T-helper 1 cell treated with Interleukin-12 subunit alpha and Interleukin-12 subunit beta and Interleukin-4 antibody, amounts not matched to agents 30 ng/mL and 1 ng/mL, for 36 hours (primary cell): Measurements from ENCODE around the gene ADAM12. TPM values are rescaled to one million over a fixed set of nuclear protein-coding genes. Genes with fewer than 3 reads are reported as not detected.
"Not testable (repeated sequence)": the region's sequence is repeated elsewhere in the genome, so short reads cannot be mapped to it uniquely, and the experiment has no call there.

ENCODE experiments used
- intact Hi-C: fragments of 100-400 bp; cut with micrococcal nuclease; formaldehyde crosslinking; loops from one replicate; pipeline ENCODE4 v1.15.1; 2024
- total RNA-seq: library from RNA; stranded (reverse); gene quantifications from 2 replicates; pipeline ENCODE4 v1.2.3, GENCODE V29; 2022

Gene ADAM12
- total RNA-seq, 1 donor from 2014 or later = 0.07 TPM

DNA sequence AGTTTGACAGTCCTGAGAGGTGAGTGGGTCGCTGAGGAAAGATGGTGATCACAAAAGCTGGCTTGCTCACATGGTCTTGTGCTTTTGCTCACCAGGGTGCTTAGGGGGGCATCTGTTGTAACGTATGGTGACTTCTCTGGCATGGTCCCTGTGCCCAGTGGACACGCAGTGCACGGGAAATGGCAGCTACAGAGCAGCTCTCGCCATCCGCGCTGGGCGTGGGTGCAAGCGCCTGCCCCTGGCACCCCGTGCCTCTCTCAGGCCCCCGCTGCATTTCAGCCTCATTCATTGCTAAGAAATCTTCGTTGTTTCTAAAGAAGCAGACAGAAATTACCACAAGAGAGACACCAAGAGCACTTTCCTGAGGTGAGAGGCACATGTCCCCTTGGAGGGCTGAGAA, 390.7 kb downstream of the ADAM12 start:
- intact Hi-C loops = no loop called here

DNA sequence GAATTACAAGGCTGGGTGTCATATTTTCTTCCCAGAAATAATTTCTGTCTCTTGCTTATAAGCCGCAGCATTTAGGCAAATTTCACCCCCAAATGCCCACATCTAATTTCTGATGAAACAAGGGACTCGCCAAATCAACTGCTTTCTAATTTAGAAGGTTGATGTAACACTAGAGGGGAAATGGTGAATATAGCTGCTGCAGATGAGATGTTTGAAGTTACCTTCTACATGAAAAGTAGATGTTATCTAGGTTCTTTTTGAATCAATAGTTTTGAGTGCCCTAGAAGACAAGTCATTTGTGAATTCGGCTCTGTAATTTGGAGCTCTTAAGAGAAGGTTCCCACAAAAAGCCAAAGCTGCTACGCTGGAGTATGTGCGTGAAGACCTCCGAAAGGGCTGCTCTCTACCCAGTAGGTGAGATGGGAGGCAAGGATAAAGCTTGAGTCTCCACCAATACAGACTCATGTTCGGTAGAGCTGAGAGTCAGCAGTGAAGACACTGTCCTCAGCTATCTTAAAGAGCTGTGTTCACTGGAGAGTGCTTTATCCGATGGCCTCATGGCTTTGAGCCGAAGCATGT, 392.5 kb downstream of the ADAM12 start:
- intact Hi-C loops = no loop called here

DNA sequence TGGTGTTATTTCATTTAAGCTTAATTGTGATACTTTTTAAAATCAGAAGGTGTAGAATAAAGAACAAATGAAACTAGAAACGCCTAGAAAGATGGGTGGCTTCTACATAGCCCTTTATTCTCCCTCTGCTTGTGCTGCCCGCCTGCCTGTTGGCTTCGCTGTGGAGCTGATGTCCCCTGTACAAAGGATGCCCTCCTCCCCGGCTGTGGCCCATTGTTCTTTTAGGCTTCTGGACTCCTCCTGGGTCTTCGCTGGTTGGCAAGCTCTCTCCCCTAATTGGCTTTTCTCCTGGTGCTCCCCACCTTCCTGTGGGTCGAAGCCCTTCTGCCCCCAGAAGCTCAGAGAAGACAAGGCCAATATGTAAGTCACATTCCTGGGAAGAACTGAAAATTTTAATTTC, 393.7 kb downstream of the ADAM12 start:
- intact Hi-C loops = no loop called here

GRCh38 chr10:125992254-125992653, 396.0 kb downstream of the ADAM12 start:
- intact Hi-C loops = no loop called here

GRCh38 chr10:125991392-125991791, 396.9 kb downstream of the ADAM12 start:
- intact Hi-C loops = no loop called here

GRCh38 chr10:125990974-125991373, 397.3 kb downstream of the ADAM12 start:
- intact Hi-C loops = no loop called here

GRCh38 chr10:125989791-125990190, 398.5 kb downstream of the ADAM12 start:
- intact Hi-C loops = no loop called here

DNA sequence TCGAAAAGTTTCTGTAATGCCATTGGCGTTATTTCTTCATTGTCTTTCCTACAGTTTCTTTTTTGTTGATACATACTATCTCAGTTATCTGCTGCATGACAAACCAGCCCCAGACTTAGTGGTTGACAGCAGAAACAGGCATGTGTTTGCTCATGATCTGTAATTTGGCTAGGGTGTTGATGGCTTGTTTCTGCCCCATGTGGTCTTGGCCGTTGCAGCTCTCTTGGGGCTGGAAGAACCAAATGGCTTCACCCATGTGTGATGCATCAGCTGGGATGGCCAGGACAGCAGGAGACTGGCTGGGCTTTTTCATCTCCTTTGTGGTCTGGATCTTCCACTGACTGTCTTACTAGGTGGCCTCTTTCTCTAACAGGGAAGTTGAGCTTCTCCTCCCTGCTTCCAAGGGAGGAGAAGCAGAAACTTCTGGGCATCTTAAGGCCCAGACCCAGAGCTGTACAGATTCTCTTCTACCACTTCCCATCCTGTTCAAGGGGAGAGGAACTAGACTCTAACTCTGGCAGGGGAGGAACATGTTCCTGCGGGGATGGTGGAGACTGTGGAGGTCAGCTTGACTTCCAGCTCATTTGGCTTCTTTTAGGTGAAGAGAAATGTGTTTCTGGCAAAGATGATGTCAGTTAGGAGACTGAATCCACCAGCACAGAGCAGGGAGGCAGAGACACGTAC, 402.6 kb downstream of the ADAM12 start:
- intact Hi-C loops = no loop called here

DNA sequence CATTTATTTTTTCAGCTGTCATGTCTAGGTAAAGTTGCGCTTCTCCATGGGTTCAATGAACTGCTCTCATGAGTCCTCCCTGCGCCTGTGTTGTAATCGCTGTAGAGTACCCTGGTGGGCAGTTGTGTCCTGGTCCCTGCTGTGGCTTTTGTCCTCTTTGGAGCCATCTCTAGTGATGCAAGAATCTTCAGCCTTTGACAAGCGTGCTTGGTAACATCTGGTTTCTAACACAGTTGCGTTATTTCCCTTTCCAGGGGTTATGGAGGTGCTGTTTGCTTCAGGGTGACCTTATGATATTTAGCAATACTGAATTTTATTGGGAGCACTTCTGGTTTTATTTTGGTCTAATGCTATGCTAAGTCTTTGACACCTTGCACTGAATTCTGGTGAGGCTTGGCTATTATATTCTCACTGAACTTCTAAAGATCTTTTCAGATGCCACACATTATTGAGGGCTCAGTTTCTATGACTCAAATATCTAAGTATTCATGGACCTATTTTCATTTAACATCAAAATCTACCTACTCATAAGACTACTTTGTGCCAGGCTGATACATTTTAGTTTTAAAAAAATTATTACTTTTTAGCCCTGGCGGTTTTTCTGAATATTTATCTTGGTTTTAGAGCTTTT, 403.3 kb downstream of the ADAM12 start:
- intact Hi-C loops = loop anchor here (5.0 kb wide), 1 partner anchor 402 kb away; the partner anchor contains the start of gene ADAM12

DNA sequence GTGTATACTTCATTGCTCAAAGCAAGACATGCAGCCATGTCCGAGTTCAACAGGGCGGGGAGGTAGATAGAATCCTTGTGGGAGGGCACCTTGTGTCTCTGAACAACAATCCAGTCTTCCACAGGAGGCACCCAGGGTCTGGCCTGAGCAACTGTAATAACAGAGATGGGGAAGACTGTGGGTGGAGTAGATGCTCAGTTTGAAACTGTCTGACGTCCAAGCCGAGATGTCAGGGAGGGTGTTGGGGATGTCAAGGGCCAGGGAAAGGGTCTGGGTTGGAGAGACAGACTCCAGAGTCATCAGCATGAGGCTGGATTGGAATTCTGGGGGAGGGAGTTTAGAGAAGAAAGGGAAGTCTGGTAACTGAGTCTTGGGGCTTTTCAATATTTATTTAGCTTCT, 403.9 kb downstream of the ADAM12 start:
- intact Hi-C loops = loop anchor here (5.0 kb wide), 1 partner anchor 403 kb away; the partner anchor contains the start of gene ADAM12

GRCh38 chr10:125983656-125984055, 404.6 kb downstream of the ADAM12 start:
- intact Hi-C loops = loop anchor here (5.0 kb wide), 1 partner anchor 404 kb away; the partner anchor contains the start of gene ADAM12

- intact Hi-C loops = loop anchor here (5.0 kb wide), 1 partner anchor 404 kb away; the partner anchor contains the start of gene ADAM12
These were observed 405.1 kb downstream of the ADAM12 start for GRCh38 chr10:125983161-125983560.

DNA sequence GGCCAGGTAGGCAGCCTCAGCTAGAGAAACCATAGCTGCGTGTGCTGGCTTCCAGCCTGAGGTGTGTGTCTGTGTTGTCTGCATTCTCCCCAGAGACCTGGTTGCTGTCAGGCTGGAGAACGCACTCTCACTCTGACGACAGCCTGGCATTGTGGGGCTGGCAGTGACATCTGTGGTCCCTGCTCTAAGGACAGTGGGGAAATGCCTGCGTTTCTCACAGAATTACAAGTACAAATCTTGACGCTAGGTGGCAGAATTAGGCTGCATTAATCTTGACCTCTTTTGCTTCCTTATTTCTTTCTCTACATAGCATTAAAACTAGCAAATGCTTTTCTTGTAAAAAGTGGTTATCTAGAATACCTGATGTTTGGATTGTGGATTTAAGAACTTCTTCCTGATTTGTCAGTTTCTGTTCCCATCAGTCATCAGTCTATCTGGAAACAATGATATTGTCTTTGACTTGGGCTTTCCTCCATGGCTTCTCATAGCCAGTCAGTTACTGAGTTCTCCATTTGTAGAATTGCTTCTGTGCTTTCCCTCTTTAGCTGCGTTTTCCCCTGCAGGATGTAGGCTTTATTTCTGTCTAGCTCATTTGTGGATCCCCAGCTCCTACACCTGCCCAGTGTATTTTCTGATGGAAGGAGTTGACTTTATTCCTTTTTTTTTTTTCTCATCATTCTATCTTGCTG, 405.9 kb downstream of the ADAM12 start:
- intact Hi-C loops = loop anchor here (1.0 to 5.0 kb wide), 3 partner anchors 405 to 1872 kb away; partner anchors contain the start of gene ADAM12

- intact Hi-C loops = loop anchor here (5.0 kb wide), 1 partner anchor 407 kb away; the partner anchor contains the start of gene ADAM12
These were observed 407.7 kb downstream of the ADAM12 start for GRCh38 chr10:125980521-125981035.

DNA sequence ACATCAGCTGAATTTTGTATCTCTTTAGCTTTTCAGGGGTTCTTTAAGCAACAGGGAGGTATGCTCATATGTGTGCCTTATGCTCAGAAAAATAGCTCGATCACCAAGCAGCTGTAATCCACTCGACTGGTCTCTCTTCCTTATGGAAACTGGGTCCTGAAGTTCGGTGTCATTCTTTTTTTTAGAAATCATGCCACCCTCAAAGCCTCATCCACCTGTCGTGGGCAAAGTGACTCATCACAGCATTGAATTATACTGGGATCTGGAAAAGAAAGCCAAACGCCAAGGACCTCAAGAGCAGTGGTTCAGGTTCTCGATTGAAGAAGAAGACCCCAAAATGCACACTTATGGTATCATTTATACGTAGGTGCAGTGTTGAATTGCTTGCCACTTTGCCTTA, 408.3 kb downstream of the ADAM12 start:
- intact Hi-C loops = loop anchor here (5.0 kb wide), 1 partner anchor 407 kb away; the partner anchor contains the start of gene ADAM12

GRCh38 chr10:125976960-125977605, 411.2 kb downstream of the ADAM12 start:
- intact Hi-C loops = no loop called here

GRCh38 chr10:125970077-125970630, 418.1 kb downstream of the ADAM12 start:
- intact Hi-C loops = not testable (repeated sequence)

DNA sequence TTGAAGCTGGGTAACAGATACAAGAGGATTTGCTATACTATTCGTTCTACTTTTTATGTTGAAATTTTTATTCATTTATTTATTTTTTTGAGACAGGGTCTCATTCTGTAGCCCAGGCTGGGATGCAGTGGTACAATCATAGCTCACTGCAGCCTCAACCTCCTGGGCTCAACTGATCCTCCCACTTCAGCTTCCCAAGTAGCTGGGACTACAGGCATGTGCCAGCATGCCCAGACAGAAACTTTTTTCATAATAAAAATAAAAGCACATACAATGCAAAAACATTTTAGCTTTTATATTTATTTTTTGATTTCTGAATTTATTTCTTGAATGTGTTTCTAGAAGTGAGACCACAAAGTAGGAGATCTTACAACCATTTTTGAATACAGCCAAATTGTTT, 420.7 kb downstream of the ADAM12 start:
- intact Hi-C loops = no loop called here

DNA sequence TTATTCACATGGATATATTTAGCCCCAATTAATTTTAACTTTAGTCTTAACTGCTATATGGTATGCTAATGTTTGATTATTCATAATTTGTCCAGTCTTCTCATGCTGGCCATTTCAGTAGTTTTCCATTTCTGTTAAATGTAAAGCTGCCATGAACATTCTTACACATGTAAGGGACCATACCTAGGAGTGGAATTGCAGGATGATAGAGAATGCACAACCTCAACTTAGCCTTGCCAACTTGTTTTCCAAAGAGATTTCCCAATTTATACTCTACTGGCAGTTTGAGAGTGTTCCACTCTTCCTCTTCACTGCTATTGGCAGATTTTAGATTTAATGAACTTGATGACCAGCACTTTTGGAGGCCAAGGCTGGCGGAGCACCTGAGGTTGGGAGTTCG, 423.7 kb downstream of the ADAM12 start:
- intact Hi-C loops = no loop called here
